Measurements from ENCODE around the gene BLOC1S3.

Gene BLOC1S3

GRCh38 chr19:45139286-45140143 lies 39.1 kb upstream of the BLOC1S3 start (continued):
- TF ChIP-seq BACH2 (CRISPR knock-in tag; IDR thresholded peaks at IDR 0.05; ENCODE audit: borderline replicate concordance) = no peak
- TF ChIP-seq POU6F1 (CRISPR knock-in tag; IDR thresholded peaks at IDR 0.05; ENCODE audit: borderline replicate concordance, low read depth) = no peak
- TF ChIP-seq ZNF70 (CRISPR knock-in tag; IDR thresholded peaks at IDR 0.05) = no peak

- ATAC-seq = no peak
- TF ChIP-seq CSDC2 (CRISPR knock-in tag; IDR thresholded peaks at IDR 0.05) (no peak), TOX (CRISPR knock-in tag; IDR thresholded peaks at IDR 0.05; ENCODE audit: borderline replicate concordance) (no peak), RARB (CRISPR knock-in tag; IDR thresholded peaks at IDR 0.05) (no peak), PPARA (CRISPR knock-in tag; IDR thresholded peaks at IDR 0.05; ENCODE audit: borderline replicate concordance) (no peak), ZNF565 (CRISPR knock-in tag; conservative IDR thresholded peaks at IDR 0.05; ENCODE audit: low read depth) (no peak), ESRRG (CRISPR knock-in tag; IDR thresholded peaks at IDR 0.05) (no peak), BACH2 (CRISPR knock-in tag; IDR thresholded peaks at IDR 0.05; ENCODE audit: borderline replicate concordance) (no peak), ZNF8 (CRISPR knock-in tag; IDR thresholded peaks at IDR 0.05) (no peak), TCF4 (CRISPR knock-in tag; IDR thresholded peaks at IDR 0.05; ENCODE audit: borderline replicate concordance) (no peak), PATZ1 (CRISPR knock-in tag; IDR thresholded peaks at IDR 0.05; ENCODE audit: borderline replicate concordance) (no peak), SNAI2 (CRISPR knock-in tag; IDR thresholded peaks at IDR 0.05) (no peak), ZNF70 (CRISPR knock-in tag; IDR thresholded peaks at IDR 0.05) (no peak), ARNTL (CRISPR knock-in tag; IDR thresholded peaks at IDR 0.05; ENCODE audit: borderline replicate concordance, low read depth) (no peak), CREB5 (CRISPR knock-in tag; IDR thresholded peaks at IDR 0.05; ENCODE audit: low read depth) (no peak), ZFP3 (CRISPR knock-in tag; IDR thresholded peaks at IDR 0.05) (no peak), ZFP30 (CRISPR knock-in tag; IDR thresholded peaks at IDR 0.05) (no peak), POU6F1 (CRISPR knock-in tag; IDR thresholded peaks at IDR 0.05; ENCODE audit: borderline replicate concordance, low read depth) (no peak)
Measured at GRCh38 chr19:45140144-45140503, 38.5 kb upstream of the BLOC1S3 start.

GRCh38 chr19:45140533-45140932 lies 38.1 kb upstream of the BLOC1S3 start:
- TF ChIP-seq TSHZ2 (CRISPR knock-in tag; IDR thresholded peaks at IDR 0.05) = no peak
- TF ChIP-seq ZFP30 (CRISPR knock-in tag; IDR thresholded peaks at IDR 0.05) = no peak
- no peak for TF ChIP-seq ZNF70 (CRISPR knock-in tag; IDR thresholded peaks at IDR 0.05)
- TF ChIP-seq ISL1 (CRISPR knock-in tag; IDR thresholded peaks at IDR 0.05) = no peak
- TF ChIP-seq BACH2 (CRISPR knock-in tag; IDR thresholded peaks at IDR 0.05; ENCODE audit: borderline replicate concordance) = no peak
- no peak for TF ChIP-seq CREB5 (CRISPR knock-in tag; IDR thresholded peaks at IDR 0.05; ENCODE audit: low read depth)
- TF ChIP-seq PPARA (CRISPR knock-in tag; IDR thresholded peaks at IDR 0.05; ENCODE audit: borderline replicate concordance) = no peak
- no peak for TF ChIP-seq CSRNP3 (CRISPR knock-in tag; IDR thresholded peaks at IDR 0.05)
- ATAC-seq = no peak
